GM19438 (cell line): ENCODE data around the gene VGLL4.
"Not testable (repeated sequence)": the region's sequence is repeated elsewhere in the genome, so short reads cannot be mapped to it uniquely, and the experiment has no call there.

ENCODE experiments used
- ATAC-seq: cut with Tn5 transposase; IDR thresholded peaks from one replicate; pipeline ENCODE4 v1.9.1; 2021; ENCODE audit warnings: low read depth; ENCODE audit not compliant: unreplicated experiment

VGLL4 gene

GRCh38 chr3:11643605-11644087, at the start of gene VGLL4:
Gene VGLL4, minus strand, starts transcription at chr3:11643915. Its CDS starts 397 bp downstream, at chr3:11643518.
- peak; percentile 52 for ATAC-seq

GRCh38 chr3:11692532-11692813, 48.8 kb upstream of the VGLL4 start:
- ATAC-seq, result no peak

- no peak for ATAC-seq
Observed at GRCh38 chr3:11691767-11692531, 48.2 kb upstream of the VGLL4 start.

- no peak for ATAC-seq
Observed at GRCh38 chr3:11690863-11691766, 47.4 kb upstream of the VGLL4 start.

- ATAC-seq, result no peak
Observed at GRCh38 chr3:11689749-11690148, 46.0 kb upstream of the VGLL4 start.

GRCh38 chr3:11684980-11685379, 41.3 kb upstream of the VGLL4 start:
- ATAC-seq, result not testable (repeated sequence)

GRCh38 chr3:11680509-11680908, 36.8 kb upstream of the VGLL4 start:
- no peak for ATAC-seq

- ATAC-seq, result no peak
Observed at GRCh38 chr3:11679964-11680363, 36.2 kb upstream of the VGLL4 start.

GRCh38 chr3:11672363-11672762, 28.6 kb upstream of the VGLL4 start:
- no peak for ATAC-seq

- no peak for ATAC-seq
Observed at GRCh38 chr3:11671648-11672100, 28.0 kb upstream of the VGLL4 start.

GRCh38 chr3:11668243-11669235, 24.8 kb upstream of the VGLL4 start:
- ATAC-seq, result no peak

- ATAC-seq, result no peak
Observed at GRCh38 chr3:11665331-11665730, 21.6 kb upstream of the VGLL4 start.

GRCh38 chr3:11662392-11662990, 18.8 kb upstream of the VGLL4 start:
- no peak for ATAC-seq

- no peak for ATAC-seq
Observed at GRCh38 chr3:11661827-11662226, 18.1 kb upstream of the VGLL4 start.

- ATAC-seq, result no peak
Observed at GRCh38 chr3:11661052-11661656, 17.4 kb upstream of the VGLL4 start.

- ATAC-seq, result no peak
Observed at GRCh38 chr3:11660242-11660641, 16.5 kb upstream of the VGLL4 start.

GRCh38 chr3:11658180-11658579, 14.5 kb upstream of the VGLL4 start:
- ATAC-seq, result no peak

- no peak for ATAC-seq
Observed at GRCh38 chr3:11655196-11655928, 11.6 kb upstream of the VGLL4 start.

- no peak for ATAC-seq
Observed at GRCh38 chr3:11654166-11654565, 10.5 kb upstream of the VGLL4 start.
